ENCODE results near the gene BEND5. TPM values are rescaled to one million over a fixed set of nuclear protein-coding genes. Genes with fewer than 3 reads are reported as not detected.

Gene BEND5
- total and polyA plus RNA-seq, 2 of the 13 experiments (the other 11 are each of a cell fraction or from before 2014, with no cell fraction given): 0.11 TPM; not detected in 1

DNA sequence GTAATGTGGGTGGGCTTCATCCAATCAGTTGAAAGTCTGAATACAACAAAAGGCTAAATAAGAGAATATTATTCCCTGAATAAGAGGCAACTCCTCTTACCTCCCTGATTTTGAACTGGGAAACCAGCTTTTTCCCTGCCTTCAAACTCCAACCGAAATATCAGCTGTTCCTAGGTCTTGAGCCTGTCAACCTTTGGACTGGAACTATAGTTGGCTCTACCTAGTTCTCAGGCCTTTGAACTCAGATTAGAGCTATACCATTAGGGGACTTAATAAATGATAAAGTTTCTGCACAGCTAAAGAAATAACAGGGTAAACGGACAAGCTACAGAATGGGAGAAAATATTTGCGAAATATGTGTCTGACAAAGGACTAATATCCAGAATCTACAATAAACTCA is 43.8 kb upstream of the BEND5 start:
- ATAC-seq: no peak
- Histone ChIP-seq H2AFZ (ENCODE audit: low read length) (no peak overlapping the region), H3K27ac (ENCODE audit: extremely low read length, insufficient read depth, low read length) (no peak overlapping the region), H3K9me3 (ENCODE audit: low read length) (no peaks in the 10 kb centered on the region), H3K79me2 (ENCODE audit: insufficient read depth, low read length) (no peaks in the 10 kb centered on the region), H3K9ac (ENCODE audit: insufficient read depth, low read depth, low read length) (no peak overlapping the region), H3K4me2 (ENCODE audit: low read depth, low read length) (no peak overlapping the region), H3K27me3 (ENCODE audit: control insufficient read depth in 1 of 2, insufficient read depth in 2 of 2, low read length in 2 of 2) (no peaks in the 10 kb centered on the region), H3K4me3 (replicated peaks in 1 of 3; ENCODE audit: insufficient read depth in 1 of 3, low read depth in 2 of 3, low read length in 3 of 3) (no peak overlapping the region), H4K20me1 (ENCODE audit: insufficient read depth, low read length) (no peaks in the 10 kb centered on the region), H3K36me3 (replicated peaks in 1 of 2; ENCODE audit: control insufficient read depth in 1 of 2, insufficient read depth in 2 of 2, low read length in 2 of 2) (no peaks in the 10 kb centered on the region), H3K4me1 (ENCODE audit: insufficient read depth, low read length) (no peaks in the 10 kb centered on the region)
- intact Hi-C loops (cut with micrococcal nuclease; ENCODE audit: unreplicated experiment): no loop called here
- POLR2A ChIA-PET: no interaction called here
- no peak for FAIRE-seq
- 21% methylated on average over 3 of the region's 3 CpGs for WGBS (ENCODE audit: low lambda C conversion rate)
- TF ChIP-seq EED (CRISPR knock-in tag; IDR thresholded peaks at IDR 0.05): no peak
- no peak for TF ChIP-seq CBX1 (IDR thresholded peaks at IDR 0.05; ENCODE audit: low read depth)
- TF ChIP-seq RFX1 (IDR thresholded peaks at IDR 0.05): no peak
- TF ChIP-seq CC2D1A (CRISPR knock-in tag; IDR thresholded peaks at IDR 0.05): no peak
- TF ChIP-seq ZZZ3 (CRISPR knock-in tag; IDR thresholded peaks at IDR 0.05; ENCODE audit: borderline replicate concordance): no peak
- no peak for TF ChIP-seq XRCC5 (optimal IDR thresholded peaks at IDR 0.05; ENCODE audit: low read length)
- TF ChIP-seq SATB2 (CRISPR knock-in tag; IDR thresholded peaks at IDR 0.05): no peak
- TF ChIP-seq SRY (CRISPR knock-in tag; IDR thresholded peaks at IDR 0.05): no peak
- TF ChIP-seq RAD51 (IDR thresholded peaks at IDR 0.05; ENCODE audit: borderline replicate concordance): no peak
- TF ChIP-seq FOXO1 (CRISPR knock-in tag; IDR thresholded peaks at IDR 0.05): no peak
- TF ChIP-seq ELF3 (CRISPR knock-in tag; IDR thresholded peaks at IDR 0.05): no peak
- TF ChIP-seq, protein P1, sequence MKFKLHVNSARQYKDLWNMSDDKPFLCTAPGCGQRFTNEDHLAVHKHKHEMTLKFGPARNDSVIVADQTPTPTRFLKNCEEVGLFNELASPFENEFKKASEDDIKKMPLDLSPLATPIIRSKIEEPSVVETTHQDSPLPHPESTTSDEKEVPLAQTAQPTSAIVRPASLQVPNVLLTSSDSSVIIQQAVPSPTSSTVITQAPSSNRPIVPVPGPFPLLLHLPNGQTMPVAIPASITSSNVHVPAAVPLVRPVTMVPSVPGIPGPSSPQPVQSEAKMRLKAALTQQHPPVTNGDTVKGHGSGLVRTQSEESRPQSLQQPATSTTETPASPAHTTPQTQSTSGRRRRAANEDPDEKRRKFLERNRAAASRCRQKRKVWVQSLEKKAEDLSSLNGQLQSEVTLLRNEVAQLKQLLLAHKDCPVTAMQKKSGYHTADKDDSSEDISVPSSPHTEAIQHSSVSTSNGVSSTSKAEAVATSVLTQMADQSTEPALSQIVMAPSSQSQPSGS (CRISPR knock-in tag; IDR thresholded peaks at IDR 0.05): no peak
- TF ChIP-seq XBP1 (CRISPR knock-in tag; IDR thresholded peaks at IDR 0.05): no peak
- no peak for TF ChIP-seq ZNF468 (CRISPR knock-in tag; IDR thresholded peaks at IDR 0.05)
- no peak for TF ChIP-seq ZNF431 (CRISPR knock-in tag; IDR thresholded peaks at IDR 0.05; ENCODE audit: borderline replicate concordance, low read depth)
- TF ChIP-seq, protein P2, sequence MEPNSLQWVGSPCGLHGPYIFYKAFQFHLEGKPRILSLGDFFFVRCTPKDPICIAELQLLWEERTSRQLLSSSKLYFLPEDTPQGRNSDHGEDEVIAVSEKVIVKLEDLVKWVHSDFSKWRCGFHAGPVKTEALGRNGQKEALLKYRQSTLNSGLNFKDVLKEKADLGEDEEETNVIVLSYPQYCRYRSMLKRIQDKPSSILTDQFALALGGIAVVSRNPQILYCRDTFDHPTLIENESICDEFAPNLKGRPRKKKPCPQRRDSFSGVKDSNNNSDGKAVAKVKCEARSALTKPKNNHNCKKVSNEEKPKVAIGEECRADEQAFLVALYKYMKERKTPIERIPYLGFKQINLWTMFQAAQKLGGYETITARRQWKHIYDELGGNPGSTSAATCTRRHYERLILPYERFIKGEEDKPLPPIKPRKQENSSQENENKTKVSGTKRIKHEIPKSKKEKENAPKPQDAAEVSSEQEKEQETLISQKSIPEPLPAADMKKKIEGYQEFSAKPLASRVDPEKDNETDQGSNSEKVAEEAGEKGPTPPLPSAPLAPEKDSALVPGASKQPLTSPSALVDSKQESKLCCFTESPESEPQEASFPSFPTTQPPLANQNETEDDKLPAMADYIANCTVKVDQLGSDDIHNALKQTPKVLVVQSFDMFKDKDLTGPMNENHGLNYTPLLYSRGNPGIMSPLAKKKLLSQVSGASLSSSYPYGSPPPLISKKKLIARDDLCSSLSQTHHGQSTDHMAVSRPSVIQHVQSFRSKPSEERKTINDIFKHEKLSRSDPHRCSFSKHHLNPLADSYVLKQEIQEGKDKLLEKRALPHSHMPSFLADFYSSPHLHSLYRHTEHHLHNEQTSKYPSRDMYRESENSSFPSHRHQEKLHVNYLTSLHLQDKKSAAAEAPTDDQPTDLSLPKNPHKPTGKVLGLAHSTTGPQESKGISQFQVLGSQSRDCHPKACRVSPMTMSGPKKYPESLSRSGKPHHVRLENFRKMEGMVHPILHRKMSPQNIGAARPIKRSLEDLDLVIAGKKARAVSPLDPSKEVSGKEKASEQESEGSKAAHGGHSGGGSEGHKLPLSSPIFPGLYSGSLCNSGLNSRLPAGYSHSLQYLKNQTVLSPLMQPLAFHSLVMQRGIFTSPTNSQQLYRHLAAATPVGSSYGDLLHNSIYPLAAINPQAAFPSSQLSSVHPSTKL (CRISPR knock-in tag; IDR thresholded peaks at IDR 0.05): no peak
- no peak for TF ChIP-seq TMF1 (CRISPR knock-in tag; IDR thresholded peaks at IDR 0.05; ENCODE audit: low read depth)
- in situ Hi-C loops (cut with HindIII; ENCODE audit: extremely low pct_ligation_motif_present, low pct_unique_long_range_greater_than_20kb): no loop called here
- no TSS peak for BruUV-seq (replicated peaks)
- CTCF ChIA-PET (ENCODE audit: low intra/inter-chr PET ratio, low total read pairs): no interaction called here
- no peak for DNase-seq (ENCODE audit: low spot score)

All from HepG2 (cell line).